Gastroesophageal sphincter (tissue), 4 donors: ENCODE data around the gene TM9SF3. TPM values are rescaled to one million over a fixed set of nuclear protein-coding genes. Genes with fewer than 3 reads are reported as not detected.

ENCODE experiments used
- ATAC-seq: fragments of 150-250 bp; one replicate; pipeline ENCODE4 v1.9.1; 2016; ENCODE audit warnings: mild to moderate bottlenecking, moderate library complexity
- H3K27ac ChIP-seq, 4 donors: fragments of 200-600 bp; sonication (generic) in 3 of 4; 1 replicate in 3 of 4; 2 replicates in 1 of 4; pipeline ENCODE4 v1.5.1; 2016 to 2019
- H3K27me3 ChIP-seq: fragments of 200-600 bp; sonication (generic); one replicate; pipeline ENCODE4 v1.5.1; 2019
- H3K36me3 ChIP-seq, 2 donors: fragments of 200-600 bp; sonication (generic); one replicate each; pipeline ENCODE4 v1.5.1; 2019; ENCODE audit warnings: control low read depth in 1 of 2
- H3K4me1 ChIP-seq, 3 donors: fragments of 200-600 bp; sonication (generic); 1 replicate in 2 of 3; 2 replicates in 1 of 3; pipeline ENCODE4 v1.5.1; 2016 to 2019; ENCODE audit warnings: control low read depth in 2 of 3
- H3K4me3 ChIP-seq, 2 donors: fragments of 200-600 bp; sonication (generic); one replicate each; pipeline ENCODE4 v1.5.1; 2019; ENCODE audit warnings: mild to moderate bottlenecking in 1 of 2, moderate library complexity in 1 of 2
- H3K9me3 ChIP-seq, 3 donors: fragments of 200-600 bp; sonication (generic); one replicate each; pipeline ENCODE4 v1.5.1; 2017 to 2019; ENCODE audit warnings: control low read depth in 2 of 3
- CTCF ChIP-seq, 4 experiments: fragments of 200-600 bp in 2 of 4; fragments of 450-650 bp in 2 of 4; sonication (generic) in 1 of 4; IDR thresholded peaks; one replicate each; pipeline ENCODE4 v1.5.1; 2017 to 2019; ENCODE audit warnings: antibody characterized with exemption in 4 of 4, mild to moderate bottlenecking in 2 of 4, moderate library complexity in 2 of 4
- EP300 ChIP-seq: sonication (generic); formaldehyde crosslinking; IDR thresholded peaks from one replicate; pipeline ENCODE4 v1.6.1; 2017; ENCODE audit warnings: antibody characterized with exemption, mild to moderate bottlenecking
- POLR2A ChIP-seq, 2 donors: fragments of 450-650 bp; IDR thresholded peaks; one replicate each; pipeline ENCODE4 v1.6.1; 2017; ENCODE audit warnings: antibody characterized with exemption in 2 of 2, mild to moderate bottlenecking in 2 of 2, moderate library complexity in 1 of 2
- POLR2AphosphoS5 ChIP-seq: sonication (generic); formaldehyde crosslinking; IDR thresholded peaks from one replicate; pipeline ENCODE4 v1.6.1; 2017; ENCODE audit warnings: antibody characterized with exemption
- WGBS, 2 donors: methylation state at CpG; one replicate each; pipeline ENCODE4 v1.1.5; 2018; ENCODE audit warnings: low coverage in 1 of 2; 5-methylcytosine and 5-hydroxymethylcytosine counted together
- total RNA-seq, 4 donors: library from RNA; depleted of rRNA; stranded (reverse); fragments of >200 nt; gene quantifications; one replicate each; pipeline ENCODE4 v1.1.0, GENCODE V29; 2016

The TM9SF3 gene
- total RNA-seq, 4 donors from 2014 or later: 88.6 to 121 (median 114) TPM

- 81 to 89% methylated on average over 4 of the region's 5 CpGs for WGBS, 2 donors
- no peaks in the 10 kb centered on the region for H3K4me1 ChIP-seq
- H3K27ac ChIP-seq: no peak overlapping the region
- no peaks in the 10 kb centered on the region for H3K36me3 ChIP-seq
- no peak for ATAC-seq
- H3K27me3 ChIP-seq: no peaks in the 10 kb centered on the region
- H3K4me3 ChIP-seq: no peak overlapping the region
- TF ChIP-seq EP300 (no peak), POLR2AphosphoS5 (no peak), POLR2A (IDR thresholded peaks at IDR 0.05) (no peak), CTCF (IDR thresholded peaks at IDR 0.05) (no peak)
- no peaks in the 10 kb centered on the region for H3K9me3 ChIP-seq
Observed at GRCh38 chr10:96626795-96627194, 40.0 kb upstream of the TM9SF3 start.

- Histone ChIP-seq H3K4me3 (no peak overlapping the region), H3K4me1 (peaks cover 0 to 4% (median 0%) of the 10 kb centered on the region in 3 donors), H3K36me3 (no peaks in the 10 kb centered on the region), H3K27me3 (no peaks in the 10 kb centered on the region), H3K27ac (no peak overlapping the region), H3K9me3 (no peaks in the 10 kb centered on the region)
- TF ChIP-seq POLR2AphosphoS5: no peak
- no peak for TF ChIP-seq POLR2A (IDR thresholded peaks at IDR 0.05)
- no peak for TF ChIP-seq EP300
- ATAC-seq: no peak
- WGBS, 2 donors: 43 to 80% methylated on average over 1 of the region's 1 CpG
Observed at GRCh38 chr10:96625173-96625572, 38.4 kb upstream of the TM9SF3 start.

- 68 to 78% methylated on average over 4 to 6 of the region's 6 CpGs for WGBS, 2 donors
- no peak for TF ChIP-seq POLR2A (IDR thresholded peaks at IDR 0.05)
- TF ChIP-seq CTCF (IDR thresholded peaks at IDR 0.05): no peak
- no peak for TF ChIP-seq EP300
- no peak for TF ChIP-seq POLR2AphosphoS5
- Histone ChIP-seq H3K27me3 (no peaks in the 10 kb centered on the region), H3K4me3 (no peak overlapping the region), H3K4me1 (peaks cover 0 to 33% (median 8%) of the 10 kb centered on the region in 3 donors), H3K9me3 (no peaks in the 10 kb centered on the region), H3K27ac (no peak overlapping the region), H3K36me3 (no peaks in the 10 kb centered on the region)
- ATAC-seq: no peak
Observed at GRCh38 chr10:96622013-96622787, 35.4 kb upstream of the TM9SF3 start.

- 66 to 69% methylated on average over 4 to 12 of the region's 17 CpGs for WGBS, 2 donors
- Histone ChIP-seq H3K36me3 (no peaks in the 10 kb centered on the region), H3K27ac (peak overlapping the region in 1 of 4 donors; percentile 64), H3K4me3 (no peak overlapping the region), H3K4me1 (peaks cover 0 to 36% (median 8%) of the 10 kb centered on the region in 3 donors), H3K9me3 (no peaks in the 10 kb centered on the region), H3K27me3 (no peaks in the 10 kb centered on the region)
- no peak for ATAC-seq
- TF ChIP-seq POLR2AphosphoS5 (no peak), CTCF (IDR thresholded peaks at IDR 0.05) (no peak), POLR2A (IDR thresholded peaks at IDR 0.05) (no peak), EP300 (no peak)
Observed at GRCh38 chr10:96619796-96620773, 33.3 kb upstream of the TM9SF3 start.

- ATAC-seq: no peak
- TF ChIP-seq POLR2AphosphoS5: no peak
- no peak for TF ChIP-seq POLR2A (IDR thresholded peaks at IDR 0.05)
- no peak for TF ChIP-seq EP300
- no peak for TF ChIP-seq CTCF (IDR thresholded peaks at IDR 0.05)
- peak overlapping the region in 2 of 4 donors; percentile 19 to 64 for H3K27ac ChIP-seq
- no peaks in the 10 kb centered on the region for H3K27me3 ChIP-seq
- no peaks in the 10 kb centered on the region for H3K36me3 ChIP-seq
- H3K4me3 ChIP-seq: no peak overlapping the region
- no peaks in the 10 kb centered on the region for H3K9me3 ChIP-seq
- peaks cover 0 to 36% (median 8%) of the 10 kb centered on the region in 3 donors for H3K4me1 ChIP-seq
- 78 to 89% methylated on average over 4 to 7 of the region's 11 CpGs for WGBS, 2 donors
Observed at GRCh38 chr10:96619120-96619519, 32.3 kb upstream of the TM9SF3 start.
